ENCODE measurements around the gene KAT7.

KAT7 gene

DNA sequence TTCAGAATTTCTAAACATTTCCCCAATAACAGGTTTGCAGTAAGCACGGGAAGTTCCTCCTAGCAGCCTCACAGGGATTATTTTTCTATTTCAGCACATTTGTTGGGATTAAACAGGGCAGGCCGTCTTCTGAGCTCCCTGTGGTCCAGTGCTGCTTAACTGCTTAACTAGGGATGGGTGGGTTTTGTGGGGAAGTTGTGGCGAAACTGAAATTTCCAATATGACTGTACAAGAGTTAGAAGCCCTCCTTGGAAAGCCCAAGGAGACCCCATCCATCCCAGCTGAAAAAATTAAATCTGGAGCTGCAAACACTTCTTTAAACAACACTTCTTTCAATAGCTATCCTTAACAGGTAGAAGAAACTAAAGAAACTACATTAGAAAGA is 46.8 kb upstream of the KAT7 start:
- Histone ChIP-seq H4K20me1 (ENCODE audit: low read depth, low read length) (no peaks in the 10 kb centered on the region), H3K27ac (ENCODE audit: low read depth, low read length) (no peak overlapping the region), H3K36me3 (ENCODE audit: low read length) (no peaks in the 10 kb centered on the region), H3F3A (ENCODE audit: insufficient read depth) (peaks cover 3% of the 10 kb centered on the region; the same call in 1 of the 2 replicates), H3K4me2 (ENCODE audit: low read depth, low read length, poor library complexity, severe bottlenecking) (no peak overlapping the region), H3K9me3 (ENCODE audit: insufficient read depth, low read length) (no peaks in the 10 kb centered on the region), H3K4me3 (ENCODE audit: insufficient read depth, low read length, poor library complexity, severe bottlenecking) (no peak overlapping the region), H3K27me3 (ENCODE audit: low read length) (no peaks in the 10 kb centered on the region), H3K9ac (ENCODE audit: low read length) (no peak overlapping the region), H3K9me2 (replicated peaks; ENCODE audit: insufficient read depth, low read length) (no peaks in the 10 kb centered on the region), H3K79me2 (ENCODE audit: insufficient read depth, low read length) (no peaks in the 10 kb centered on the region), H2AFZ (ENCODE audit: low read depth, low read length, severe bottlenecking) (no peak overlapping the region)
- TF ChIP-seq, protein P1, sequence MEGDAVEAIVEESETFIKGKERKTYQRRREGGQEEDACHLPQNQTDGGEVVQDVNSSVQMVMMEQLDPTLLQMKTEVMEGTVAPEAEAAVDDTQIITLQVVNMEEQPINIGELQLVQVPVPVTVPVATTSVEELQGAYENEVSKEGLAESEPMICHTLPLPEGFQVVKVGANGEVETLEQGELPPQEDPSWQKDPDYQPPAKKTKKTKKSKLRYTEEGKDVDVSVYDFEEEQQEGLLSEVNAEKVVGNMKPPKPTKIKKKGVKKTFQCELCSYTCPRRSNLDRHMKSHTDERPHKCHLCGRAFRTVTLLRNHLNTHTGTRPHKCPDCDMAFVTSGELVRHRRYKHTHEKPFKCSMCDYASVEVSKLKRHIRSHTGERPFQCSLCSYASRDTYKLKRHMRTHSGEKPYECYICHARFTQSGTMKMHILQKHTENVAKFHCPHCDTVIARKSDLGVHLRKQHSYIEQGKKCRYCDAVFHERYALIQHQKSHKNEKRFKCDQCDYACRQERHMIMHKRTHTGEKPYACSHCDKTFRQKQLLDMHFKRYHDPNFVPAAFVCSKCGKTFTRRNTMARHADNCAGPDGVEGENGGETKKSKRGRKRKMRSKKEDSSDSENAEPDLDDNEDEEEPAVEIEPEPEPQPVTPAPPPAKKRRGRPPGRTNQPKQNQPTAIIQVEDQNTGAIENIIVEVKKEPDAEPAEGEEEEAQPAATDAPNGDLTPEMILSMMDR (IDR thresholded peaks at IDR 0.05; ENCODE audit: insufficient read depth, low read length, poor library complexity, severe bottlenecking): no peak
- no peak for TF ChIP-seq EZH2phosphoT487 (conservative IDR thresholded peaks at IDR 0.05; ENCODE audit: low read length)

DNA sequence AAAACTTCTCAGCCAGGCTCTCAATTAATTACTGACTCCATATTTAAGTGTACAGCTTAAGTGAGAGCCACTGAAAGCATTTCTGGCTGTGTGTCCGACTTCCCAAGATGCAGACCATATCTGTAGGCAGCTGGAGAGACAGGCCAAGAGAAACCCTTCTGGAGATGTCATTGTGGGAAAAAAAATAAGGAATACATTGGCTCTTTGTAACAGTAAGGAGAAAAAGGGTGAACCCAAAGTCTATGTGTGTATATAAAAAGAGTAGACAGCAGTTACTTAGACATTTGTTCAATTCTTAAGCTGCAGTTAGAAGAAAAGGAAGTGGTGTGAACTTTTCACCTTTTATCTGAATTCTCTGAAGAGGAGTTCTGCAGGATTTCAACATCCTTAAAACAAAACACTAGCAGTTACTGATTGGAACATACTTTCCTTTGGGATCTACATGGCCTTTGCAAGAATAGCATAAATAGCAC is 46.3 kb upstream of the KAT7 start:
- no peaks in the 10 kb centered on the region for H3K36me3 ChIP-seq (ENCODE audit: low read length)
- H3K4me2 ChIP-seq (ENCODE audit: low read depth, low read length, poor library complexity, severe bottlenecking): no peak overlapping the region
- H3K4me3 ChIP-seq (ENCODE audit: insufficient read depth, low read length, poor library complexity, severe bottlenecking): no peak overlapping the region
- no peaks in the 10 kb centered on the region for H3K9me2 ChIP-seq (replicated peaks; ENCODE audit: insufficient read depth, low read length)
- H3K27me3 ChIP-seq (ENCODE audit: low read length): no peaks in the 10 kb centered on the region
- H3K79me2 ChIP-seq (ENCODE audit: insufficient read depth, low read length): no peaks in the 10 kb centered on the region
- H3K9me3 ChIP-seq (ENCODE audit: insufficient read depth, low read length): no peaks in the 10 kb centered on the region
- H3F3A ChIP-seq (ENCODE audit: insufficient read depth): peaks cover 3% of the 10 kb centered on the region; the same call in 1 of the 2 replicates
- H3K9ac ChIP-seq (ENCODE audit: low read length): no peak overlapping the region
- no peak overlapping the region for H2AFZ ChIP-seq (ENCODE audit: low read depth, low read length, severe bottlenecking)
- TF ChIP-seq, protein P1 (IDR thresholded peaks at IDR 0.05; ENCODE audit: insufficient read depth, low read length, poor library complexity, severe bottlenecking): no peak
- TF ChIP-seq EZH2phosphoT487 (conservative IDR thresholded peaks at IDR 0.05; ENCODE audit: low read length): no peak
- H3K27ac ChIP-seq (ENCODE audit: low read depth, low read length): no peak overlapping the region
- H4K20me1 ChIP-seq (ENCODE audit: low read depth, low read length): no peaks in the 10 kb centered on the region

DNA sequence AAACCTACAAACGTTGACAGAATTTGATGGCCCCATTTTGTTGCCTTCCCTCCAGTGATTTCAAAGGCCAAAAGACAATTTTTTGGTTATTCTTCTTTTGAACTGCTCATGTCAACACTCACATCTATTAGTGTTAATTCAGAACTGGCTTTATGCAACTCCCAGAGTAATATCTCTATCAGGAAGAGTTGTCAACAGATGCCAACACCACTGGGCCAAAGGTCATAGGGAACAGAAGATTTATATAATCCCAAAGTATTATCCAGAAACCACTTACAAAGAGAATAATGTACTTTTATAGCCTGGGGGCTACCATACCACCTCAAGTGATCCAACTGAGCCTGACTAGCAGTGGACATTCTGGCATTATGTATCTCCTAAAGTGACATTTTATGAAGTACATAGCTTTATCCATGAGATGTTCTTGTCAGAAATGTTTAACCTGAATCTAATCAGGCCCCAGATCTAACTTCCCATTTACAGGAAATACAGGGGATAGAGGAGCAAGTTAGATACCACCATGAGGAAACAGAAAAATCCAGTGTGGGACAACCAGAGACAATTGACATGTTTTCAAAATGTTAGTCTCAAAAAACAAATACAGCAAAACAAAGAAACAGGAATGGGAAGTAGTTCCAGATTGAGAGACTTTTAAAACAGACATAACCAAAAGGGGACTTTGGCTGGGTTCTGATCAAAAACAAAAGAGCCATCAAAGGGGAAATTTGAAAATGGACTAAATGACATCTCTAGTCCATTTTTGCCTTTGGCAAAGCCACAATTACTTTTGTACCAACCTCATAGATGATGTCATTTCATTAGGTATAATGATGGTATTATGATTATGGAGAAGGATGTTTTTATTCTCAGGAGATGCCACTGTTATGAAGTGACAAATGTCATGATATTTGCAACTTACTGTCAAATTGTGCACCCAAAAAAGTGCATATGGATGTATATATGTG is 43.0 kb upstream of the KAT7 start:
- Histone ChIP-seq H3K27ac (ENCODE audit: low read depth, low read length) (no peak overlapping the region), H2AFZ (ENCODE audit: low read depth, low read length, severe bottlenecking) (no peak overlapping the region), H3K4me2 (ENCODE audit: low read depth, low read length, poor library complexity, severe bottlenecking) (no peak overlapping the region), H4K20me1 (ENCODE audit: low read depth, low read length) (no peaks in the 10 kb centered on the region), H3K4me3 (ENCODE audit: insufficient read depth, low read length, poor library complexity, severe bottlenecking) (no peak overlapping the region), H3K36me3 (ENCODE audit: low read length) (no peaks in the 10 kb centered on the region), H3K9ac (ENCODE audit: low read length) (no peak overlapping the region), H3K9me2 (replicated peaks; ENCODE audit: insufficient read depth, low read length) (no peaks in the 10 kb centered on the region), H3K79me2 (ENCODE audit: insufficient read depth, low read length) (no peaks in the 10 kb centered on the region), H3F3A (ENCODE audit: insufficient read depth) (peaks cover 7% of the 10 kb centered on the region), H3K27me3 (ENCODE audit: low read length) (no peaks in the 10 kb centered on the region), H3K9me3 (ENCODE audit: insufficient read depth, low read length) (no peaks in the 10 kb centered on the region)
- TF ChIP-seq, protein P1 (IDR thresholded peaks at IDR 0.05; ENCODE audit: insufficient read depth, low read length, poor library complexity, severe bottlenecking): no peak
- no peak for TF ChIP-seq EZH2phosphoT487 (conservative IDR thresholded peaks at IDR 0.05; ENCODE audit: low read length)
